Measurements from ENCODE around the gene EXOC4. TPM values are rescaled to one million over a fixed set of nuclear protein-coding genes. Genes with fewer than 3 reads are reported as not detected.

Gene EXOC4
- total and polyA plus RNA-seq, 7 donors, result 7.6 to 63.0 (median 29.1) TPM

- no peaks in the 10 kb centered on the region for H3K36me3 ChIP-seq (ENCODE audit: insufficient read depth in 1 of 2, low read depth in 1 of 2)
- intact Hi-C loops (cut with DNase I), result no loop called here
Measured at GRCh38 chr7:133886086-133886485, 633.2 kb downstream of the EXOC4 start.

GRCh38 chr7:133886797-133887196, 633.9 kb downstream of the EXOC4 start:
- Histone ChIP-seq H3K4me3 (no peak overlapping the region), H3K4me1 (no peaks in the 10 kb centered on the region), H3K36me3 (ENCODE audit: insufficient read depth in 1 of 2, low read depth in 1 of 2) (no peaks in the 10 kb centered on the region), H3K9me3 (peaks cover 3% of the 10 kb centered on the region), H3K27ac (no peak overlapping the region), H3K27me3 (ENCODE audit: insufficient read depth in 3 of 3, low read length in 2 of 3) (no peaks in the 10 kb centered on the region)
- no peak for TF ChIP-seq CTCF (IDR thresholded peaks at IDR 0.05)
- intact Hi-C loops (cut with DNase I), result no loop called here
- no peak for DNase-seq
- ATAC-seq, result no peak
- 95 to 98% (median 96%) methylated on average over 2 of the region's 2 CpGs for WGBS, 3 donors

More at GRCh38 chr7:133886086-133886485, 633.2 kb downstream of the EXOC4 start:
- Histone ChIP-seq H3K27me3 (ENCODE audit: insufficient read depth in 3 of 3, low read length in 2 of 3) (no peaks in the 10 kb centered on the region), H3K9me3 (peaks cover 3% of the 10 kb centered on the region), H3K4me3 (no peak overlapping the region), H3K27ac (no peak overlapping the region), H3K4me1 (no peaks in the 10 kb centered on the region)
- no peak for DNase-seq
- WGBS, 3 donors, result 54 to 65% (median 56%) methylated on average over 3 of the region's 3 CpGs
- TF ChIP-seq CTCF (IDR thresholded peaks at IDR 0.05), result no peak
- no peak for ATAC-seq

GRCh38 chr7:133887459-133887858, 634.6 kb downstream of the EXOC4 start:
- DNase-seq, result no peak
- TF ChIP-seq CTCF (IDR thresholded peaks at IDR 0.05), result no peak
- Histone ChIP-seq H3K4me1 (no peaks in the 10 kb centered on the region), H3K36me3 (ENCODE audit: insufficient read depth in 1 of 2, low read depth in 1 of 2) (no peaks in the 10 kb centered on the region), H3K27ac (no peak overlapping the region), H3K27me3 (ENCODE audit: insufficient read depth in 3 of 3, low read length in 2 of 3) (no peaks in the 10 kb centered on the region), H3K9me3 (peaks cover 3% of the 10 kb centered on the region), H3K4me3 (no peak overlapping the region)
- intact Hi-C loops (cut with DNase I), result no loop called here
- WGBS, 3 donors, result 89 to 98% (median 93%) methylated on average over 2 of the region's 2 CpGs
- no peak for ATAC-seq

GRCh38 chr7:133888061-133888930, 635.4 kb downstream of the EXOC4 start:
- Histone ChIP-seq H3K36me3 (ENCODE audit: insufficient read depth in 1 of 2, low read depth in 1 of 2) (no peaks in the 10 kb centered on the region), H3K27ac (no peak overlapping the region), H3K9me3 (peaks cover 3% of the 10 kb centered on the region), H3K4me1 (no peaks in the 10 kb centered on the region), H3K4me3 (no peak overlapping the region), H3K27me3 (ENCODE audit: insufficient read depth in 3 of 3, low read length in 2 of 3) (no peaks in the 10 kb centered on the region)
- no peak for TF ChIP-seq CTCF (IDR thresholded peaks at IDR 0.05)
- intact Hi-C loops (cut with DNase I), result no loop called here
- DNase-seq (no peak), ATAC-seq (no peak)
- 84 to 91% (median 90%) methylated on average over 7 of the region's 7 CpGs for WGBS, 3 donors
